NB4 (cell line): Measurements from ENCODE around the gene CA12.

Experiments
- POLR2A ChIP-seq: IDR thresholded peaks from 2 replicates; pipeline ENCODE4 v1.6.1; 2011; ENCODE audit warnings: mild to moderate bottlenecking; ENCODE audit not compliant: insufficient read length; ENCODE audit errors: extremely low read depth
- TF ChIP-seq, protein P1 (sequence below): IDR thresholded peaks from one replicate; pipeline ENCODE4 v1.5.1; 2012; ENCODE audit warnings: low read depth, low read length

DNA sequence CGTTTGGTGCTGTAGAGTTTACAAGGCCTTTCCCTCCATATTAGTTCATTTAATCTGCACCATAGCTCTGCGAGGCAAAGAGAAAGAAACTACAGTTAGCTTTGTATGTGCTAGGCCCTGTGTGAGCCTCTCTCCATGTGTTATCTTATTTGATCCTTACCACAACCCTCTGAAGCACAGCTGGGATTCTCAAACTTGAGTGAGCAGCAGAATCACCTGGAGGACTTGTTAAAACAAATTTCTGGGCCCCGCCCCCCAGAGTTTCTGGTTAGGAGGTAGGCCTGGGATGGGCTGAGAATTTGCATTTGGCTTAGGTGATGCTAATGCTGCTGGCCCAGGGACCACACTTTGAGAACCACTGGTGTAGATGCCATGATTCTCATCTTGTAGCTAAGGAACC lies 12.3 kb downstream of the CA12 start:
- TF ChIP-seq, protein P1, sequence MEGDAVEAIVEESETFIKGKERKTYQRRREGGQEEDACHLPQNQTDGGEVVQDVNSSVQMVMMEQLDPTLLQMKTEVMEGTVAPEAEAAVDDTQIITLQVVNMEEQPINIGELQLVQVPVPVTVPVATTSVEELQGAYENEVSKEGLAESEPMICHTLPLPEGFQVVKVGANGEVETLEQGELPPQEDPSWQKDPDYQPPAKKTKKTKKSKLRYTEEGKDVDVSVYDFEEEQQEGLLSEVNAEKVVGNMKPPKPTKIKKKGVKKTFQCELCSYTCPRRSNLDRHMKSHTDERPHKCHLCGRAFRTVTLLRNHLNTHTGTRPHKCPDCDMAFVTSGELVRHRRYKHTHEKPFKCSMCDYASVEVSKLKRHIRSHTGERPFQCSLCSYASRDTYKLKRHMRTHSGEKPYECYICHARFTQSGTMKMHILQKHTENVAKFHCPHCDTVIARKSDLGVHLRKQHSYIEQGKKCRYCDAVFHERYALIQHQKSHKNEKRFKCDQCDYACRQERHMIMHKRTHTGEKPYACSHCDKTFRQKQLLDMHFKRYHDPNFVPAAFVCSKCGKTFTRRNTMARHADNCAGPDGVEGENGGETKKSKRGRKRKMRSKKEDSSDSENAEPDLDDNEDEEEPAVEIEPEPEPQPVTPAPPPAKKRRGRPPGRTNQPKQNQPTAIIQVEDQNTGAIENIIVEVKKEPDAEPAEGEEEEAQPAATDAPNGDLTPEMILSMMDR = no peak
- TF ChIP-seq POLR2A = no peak
